GM12878 (cell line): ENCODE results near the gene TBC1D32. TPM values are rescaled to one million over a fixed set of nuclear protein-coding genes. Genes with fewer than 3 reads are reported as not detected.
"Not testable (repeated sequence)": the region's sequence is repeated elsewhere in the genome, so short reads cannot be mapped to it uniquely, and the experiment has no call there.

Experiments
- ATAC-seq: fragments of 200-7000 bp; cut with Tn5 transposase; 3 replicates; pipeline ENCODE4 v1.9.1; 2020; ENCODE audit warnings: mild to moderate bottlenecking, moderate library complexity
- BruUV-seq: library from RNA; stranded (reverse); fragments of 400-500 nt; replicated peaks from 2 replicates; lab custom pipeline; 2021; lab: Mats Ljungman, UMichigan
- CTCF ChIA-PET: fragments of 300-600 bp; sonication (Branson Sonifier 250); formaldehyde crosslinking; extraction: SDS; loops from one replicate; lab custom pipeline; 2021; ENCODE audit warnings: inconsistent platforms; lab: Yijun Ruan, JAX
- POLR2A ChIA-PET: fragments of 350-600 bp; formaldehyde crosslinking; extraction: SDS; loops from one replicate; lab custom pipeline; 2021; ENCODE audit warnings: inconsistent platforms; lab: Charles Lee
- RAD21 ChIA-PET: fragments of 300-600 bp; sonication (Branson Sonifier 250); formaldehyde crosslinking; loops from one replicate; lab custom pipeline; 2023; ENCODE audit warnings: antibody characterized with exemption; ENCODE audit not compliant: unreplicated experiment; lab: Charles Lee
- SMC1A ChIA-PET: fragments of 300-600 bp; sonication (Branson Sonifier 250); formaldehyde crosslinking; loops from one replicate; lab custom pipeline; 2023; ENCODE audit not compliant: unreplicated experiment, uncharacterized antibody; lab: Charles Lee
- DNase-seq: peaks from one replicate; pipeline ENCODE4 v3.0.0-alpha.2; 2011; ENCODE audit warnings: low read depth, low spot score
- FAIRE-seq: peaks from 3 replicates; lab custom pipeline; 2011; peaks lifted over from hg19 to GRCh38; lab: Jason Lieb, UNC
- H2AFZ ChIP-seq: 2 replicates; pipeline ENCODE4 v1.6.0; 2011; ENCODE audit warnings: low read depth, low read length, control low read depth; ENCODE audit not compliant: control insufficient read depth
- H3K27ac ChIP-seq: 2 replicates; pipeline ENCODE4 v1.5.1; 2011; ENCODE audit warnings: control low read depth; ENCODE audit not compliant: control insufficient read depth, insufficient read depth
- H3K27me3 ChIP-seq, 2 experiments: replicated peaks in 1 of 2; 2 replicates each; pipeline versions ENCODE4 v1.6.0 to v1.6.1; 2011; ENCODE audit warnings: low read length in 1 of 2; ENCODE audit not compliant: control insufficient read depth in 2 of 2, insufficient read depth in 2 of 2
- H3K36me3 ChIP-seq, 2 experiments: 2 replicates each; pipeline ENCODE4 v1.5.1; 2011; ENCODE audit warnings: low read length in 1 of 2; ENCODE audit not compliant: control insufficient read depth in 2 of 2, insufficient read depth in 2 of 2
- H3K4me1 ChIP-seq: 2 replicates; pipeline ENCODE4 v1.6.1; 2011; ENCODE audit warnings: mild to moderate bottlenecking, low read length, moderate library complexity, mixed read lengths; ENCODE audit not compliant: control insufficient read depth, insufficient read depth
- H3K4me2 ChIP-seq: 2 replicates; pipeline ENCODE4 v1.6.0; 2011; ENCODE audit warnings: control low read depth; ENCODE audit not compliant: control insufficient read depth, insufficient read depth
- H3K4me3 ChIP-seq: fragments of 200-600 bp; sonication (generic); 2 replicates; pipeline ENCODE4 v1.5.1; 2016
- H3K79me2 ChIP-seq: 2 replicates; pipeline ENCODE4 v1.6.0; 2011; ENCODE audit warnings: low read length; ENCODE audit not compliant: control insufficient read depth, insufficient read depth
- H3K9ac ChIP-seq: 2 replicates; pipeline ENCODE4 v1.8.0; 2011; ENCODE audit warnings: low read length, control low read depth, mixed read lengths; ENCODE audit not compliant: control insufficient read depth, insufficient read depth
- H3K9me3 ChIP-seq: replicated peaks from 3 replicates; pipeline ENCODE4 v1.5.1; 2011; ENCODE audit warnings: mild to moderate bottlenecking, low read length; ENCODE audit not compliant: control insufficient read depth, insufficient read depth
- H4K20me1 ChIP-seq: 2 replicates; pipeline ENCODE4 v1.6.0; 2011; ENCODE audit not compliant: control insufficient read depth, insufficient read depth
- WGBS: methylation state at CpG from one replicate; pipeline ENCODE4 v1.1.6; 2016; ENCODE audit warnings: low lambda C conversion rate; ENCODE audit not compliant: insufficient replicate concordance, insufficient coverage; ENCODE audit errors: missing lambda C conversion rate; 5-methylcytosine and 5-hydroxymethylcytosine counted together
- in situ Hi-C: fragments of 300-500 bp; cut with MboI; formaldehyde crosslinking; loops from 9 replicates; pipeline ENCODE4 v1.14.3; 2018; ENCODE audit warnings: mixed read lengths
- intact Hi-C: fragments of 100-400 bp; cut with micrococcal nuclease; formaldehyde crosslinking; loops from one replicate; pipeline ENCODE4 v1.14.2; 2022; ENCODE audit not compliant: unreplicated experiment
- polyA plus RNA-seq, 11 experiments: library from polyadenylated mRNA; depleted of rRNA in 4 of 11; unstranded in 6 of 11; stranded (reverse) in 5 of 11; fragments of >200 nt; fragmentation: Nextera tagmentation in 4 of 11; fragmentation: Illumina TruSeq in 1 of 11; extraction: Ambion mirVana in 4 of 11; extraction: Trizol in 1 of 11; gene quantifications; 1 replicate in 1 of 11; 2 replicates in 10 of 11; pipeline versions ENCODE4 v1.2.1 to v1.2.3, GENCODE V29; 2011 to 2016; ENCODE audit warnings: inconsistent platforms in 2 of 11, missing spikeins in 2 of 11, low read depth in 1 of 11
- total RNA-seq, 4 experiments: library from RNA; depleted of rRNA in 3 of 4; stranded (reverse); fragments of >200 nt in 3 of 4; fragmentation: Illumina TruSeq in 1 of 4; extraction: Trizol in 1 of 4; gene quantifications; 2 replicates each; pipeline versions ENCODE4 v1.2.1 to v1.2.3, GENCODE V29; 2013 to 2021

Gene TBC1D32
- total and polyA plus RNA-seq, 10 of the 15 experiments (the other 5 are each of a cell fraction or from before 2014, with no cell fraction given), result 2.2 to 10.2 (median 4.1) TPM

DNA sequence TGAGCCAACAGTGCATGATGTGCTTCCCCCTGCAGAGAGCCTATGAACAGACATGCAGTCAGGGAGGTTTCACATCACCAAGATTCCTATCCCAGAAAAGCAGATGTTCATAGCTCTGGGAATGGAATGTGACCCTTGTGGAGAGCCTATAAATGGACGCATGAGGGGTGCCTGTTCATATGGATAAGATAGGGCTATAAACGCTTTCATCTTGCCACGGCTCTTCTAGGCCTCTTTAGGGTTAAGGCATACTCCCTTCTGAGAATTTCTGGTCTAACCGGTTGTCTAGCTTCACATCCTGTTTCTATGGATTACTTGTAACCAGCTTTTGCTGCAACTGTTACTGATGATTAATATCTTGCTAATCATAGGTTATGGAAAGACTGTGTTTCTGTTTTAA lies 285.7 kb downstream of the TBC1D32 start:
- H3K4me1 ChIP-seq, H3K79me2 ChIP-seq, H3K9ac ChIP-seq, FAIRE-seq, CTCF ChIA-PET, in situ Hi-C loops, H3K4me3 ChIP-seq, RAD21 ChIA-PET, H3K9me3 ChIP-seq, ATAC-seq, BruUV-seq, H3K27ac ChIP-seq, POLR2A ChIA-PET, H4K20me1 ChIP-seq, H2AFZ ChIP-seq, H3K4me2 ChIP-seq, intact Hi-C loops, H3K36me3 ChIP-seq, H3K27me3 ChIP-seq, SMC1A ChIA-PET, DNase-seq: not testable (repeated sequence)
- WGBS, result 14% methylated on average over 4 of the region's 4 CpGs

DNA sequence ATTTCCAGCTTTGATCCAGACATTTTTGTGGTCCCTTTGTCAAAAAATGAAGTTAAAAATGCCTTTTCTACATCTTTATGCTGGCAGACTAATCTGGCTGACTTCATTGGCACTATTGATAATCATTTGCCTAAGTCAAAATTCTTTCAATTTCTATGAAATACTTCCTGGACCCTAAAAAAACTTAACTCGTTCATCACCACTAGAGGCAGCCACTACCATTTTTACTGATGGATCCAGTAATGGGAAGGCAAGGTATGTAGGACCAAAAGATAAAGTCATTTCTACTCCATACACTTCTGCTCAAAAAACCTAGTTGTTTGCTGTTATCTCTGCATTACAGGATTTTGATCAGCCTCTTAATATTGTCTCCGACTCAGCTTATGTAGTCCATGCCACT lies 289.4 kb downstream of the TBC1D32 start:
- BruUV-seq, H3K4me3 ChIP-seq, intact Hi-C loops, H3K4me1 ChIP-seq, H4K20me1 ChIP-seq, CTCF ChIA-PET, SMC1A ChIA-PET, DNase-seq, ATAC-seq, H3K27ac ChIP-seq, H3K36me3 ChIP-seq, RAD21 ChIA-PET, H3K27me3 ChIP-seq, H3K9me3 ChIP-seq, POLR2A ChIA-PET, H2AFZ ChIP-seq, H3K79me2 ChIP-seq, FAIRE-seq, H3K4me2 ChIP-seq, in situ Hi-C loops, H3K9ac ChIP-seq: not testable (repeated sequence)
- 26% methylated on average over 2 of the region's 2 CpGs for WGBS

DNA sequence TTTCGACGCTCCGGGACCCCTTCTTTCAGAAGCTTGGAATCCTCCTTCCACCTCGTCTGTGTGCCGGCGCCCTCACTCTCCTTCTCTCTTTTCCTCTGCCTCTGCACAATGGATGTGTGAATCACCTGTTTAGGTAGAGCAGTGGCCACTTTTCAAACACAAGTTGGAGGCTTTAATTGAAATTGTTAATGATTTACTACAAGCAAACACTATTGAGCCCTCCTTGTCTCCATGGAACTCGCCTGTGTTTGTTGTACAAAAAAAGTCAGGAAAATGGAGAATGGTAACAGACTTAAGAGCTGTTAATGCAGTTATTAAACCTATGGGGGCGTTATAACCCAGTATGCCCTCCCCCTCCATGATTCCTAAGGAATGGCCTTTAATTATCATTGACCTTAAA lies 290.6 kb downstream of the TBC1D32 start:
- H3K9me3 ChIP-seq, H4K20me1 ChIP-seq, H3K4me3 ChIP-seq, BruUV-seq, H3K27me3 ChIP-seq, in situ Hi-C loops, H3K36me3 ChIP-seq, H3K79me2 ChIP-seq, ATAC-seq, H3K27ac ChIP-seq, H2AFZ ChIP-seq, CTCF ChIA-PET, POLR2A ChIA-PET, H3K4me2 ChIP-seq, FAIRE-seq, H3K9ac ChIP-seq, RAD21 ChIA-PET, H3K4me1 ChIP-seq, SMC1A ChIA-PET, intact Hi-C loops, DNase-seq: not testable (repeated sequence)
- 62% methylated on average over 8 of the region's 8 CpGs for WGBS

DNA sequence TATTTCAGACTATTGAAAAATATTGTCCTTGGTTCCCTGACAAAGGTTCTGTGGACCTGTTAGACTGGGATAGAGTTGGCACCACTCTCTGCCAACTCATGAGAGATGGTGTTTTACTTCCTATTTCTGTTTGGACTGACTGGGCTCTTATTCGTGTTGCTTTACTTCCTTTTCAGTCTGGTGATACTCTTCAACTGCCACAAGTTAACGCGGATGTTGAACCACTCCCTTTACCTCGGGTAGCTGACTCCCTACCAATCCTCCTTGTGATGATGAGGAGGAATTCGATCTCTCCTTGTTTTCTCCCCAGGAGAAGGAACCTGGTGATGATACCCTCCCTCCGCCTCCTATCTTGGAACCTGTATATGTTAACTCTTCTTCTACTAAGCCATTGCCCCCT lies 291.1 kb downstream of the TBC1D32 start:
- CTCF ChIA-PET, intact Hi-C loops, in situ Hi-C loops, H3K79me2 ChIP-seq, RAD21 ChIA-PET, ATAC-seq, H4K20me1 ChIP-seq, POLR2A ChIA-PET, H3K9me3 ChIP-seq, DNase-seq, H3K27me3 ChIP-seq, H3K36me3 ChIP-seq, H3K4me3 ChIP-seq, H2AFZ ChIP-seq, BruUV-seq, H3K9ac ChIP-seq, H3K27ac ChIP-seq, SMC1A ChIA-PET, H3K4me2 ChIP-seq, H3K4me1 ChIP-seq, FAIRE-seq: not testable (repeated sequence)
- whole genome bisulfite sequencing, result 54% methylated on average over 6 of the region's 6 CpGs
